GM19395 (cell line): ENCODE results near the gene WDR17.

Experiments
- ATAC-seq: cut with Tn5 transposase; IDR thresholded peaks from one replicate; pipeline ENCODE4 v1.9.1; 2021; ENCODE audit warnings: mild to moderate bottlenecking, moderate library complexity; ENCODE audit not compliant: unreplicated experiment

WDR17 gene

DNA sequence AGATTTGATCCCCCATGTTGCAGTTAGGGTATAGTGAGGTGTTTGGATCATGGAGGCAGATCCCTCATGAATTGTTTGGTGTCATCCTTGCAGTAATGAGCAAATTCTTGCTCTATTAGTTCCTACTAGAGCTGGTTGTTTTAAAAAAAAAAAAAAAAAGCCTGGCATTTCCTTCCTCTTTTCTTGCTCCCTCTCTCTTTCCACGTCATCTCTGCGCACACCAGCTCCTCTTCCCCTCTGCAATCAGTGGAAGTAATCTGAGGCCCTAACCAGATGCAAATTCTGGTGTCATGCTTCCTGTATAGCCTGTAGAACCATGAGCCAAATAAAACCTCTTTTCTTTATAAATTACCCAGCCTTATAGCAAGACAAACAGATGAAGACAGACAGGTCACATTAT lies 24.5 kb downstream of the WDR17 start:
- ATAC-seq: peak; percentile 70

DNA sequence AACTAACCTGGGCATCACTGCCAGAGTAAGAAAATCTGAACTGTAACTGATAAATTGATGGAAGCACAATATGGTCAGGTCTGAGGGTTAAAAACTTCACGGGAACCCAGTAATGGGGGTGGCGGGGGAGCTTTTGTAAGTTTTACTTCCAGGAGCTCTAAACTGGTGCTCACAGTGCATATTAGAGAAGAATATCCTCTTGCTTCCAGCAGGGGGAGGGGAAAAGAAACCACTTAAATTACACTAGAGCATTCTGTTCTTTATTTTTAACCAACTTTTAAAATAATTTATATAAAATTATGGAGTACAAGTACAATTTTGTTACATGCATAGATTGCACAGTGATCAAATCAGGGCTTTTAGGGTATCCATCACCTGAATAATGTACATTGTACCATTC lies 33.7 kb downstream of the WDR17 start:
- ATAC-seq: no peak

- ATAC-seq: no peak
Observed at GRCh38 chr4:176102414-176103063, 36.9 kb downstream of the WDR17 start.

DNA sequence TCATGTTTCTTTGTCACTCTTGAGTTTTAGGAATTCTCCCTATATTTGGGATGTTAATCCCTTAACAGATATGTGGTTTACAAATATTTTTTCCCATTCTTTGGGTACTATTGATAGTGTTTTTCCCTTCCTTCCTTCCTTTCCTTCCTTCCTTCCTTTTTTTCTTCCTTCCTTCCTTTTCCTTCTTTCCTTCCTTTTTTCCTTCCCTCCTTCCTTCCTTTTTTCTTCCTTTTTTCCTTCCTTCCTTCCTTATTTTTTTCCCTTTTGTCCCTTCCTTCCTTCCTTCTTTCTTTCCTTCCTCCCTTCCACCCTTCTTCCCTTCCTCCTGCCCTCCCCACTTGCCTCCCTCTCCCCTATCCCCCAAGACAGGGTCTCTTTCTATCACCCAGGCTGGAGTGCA lies 42.1 kb downstream of the WDR17 start:
- ATAC-seq: no peak

GRCh38 chr4:176123710-176124407 lies 58.2 kb downstream of the WDR17 start:
- ATAC-seq: peak; percentile 100

GRCh38 chr4:176125063-176125462 lies 59.4 kb downstream of the WDR17 start:
- no peak for ATAC-seq

GRCh38 chr4:176134670-176135069 lies 69.0 kb downstream of the WDR17 start:
- ATAC-seq: peak; percentile 65

- no peak for ATAC-seq
Observed at GRCh38 chr4:176137631-176138030, 72.0 kb downstream of the WDR17 start.

DNA sequence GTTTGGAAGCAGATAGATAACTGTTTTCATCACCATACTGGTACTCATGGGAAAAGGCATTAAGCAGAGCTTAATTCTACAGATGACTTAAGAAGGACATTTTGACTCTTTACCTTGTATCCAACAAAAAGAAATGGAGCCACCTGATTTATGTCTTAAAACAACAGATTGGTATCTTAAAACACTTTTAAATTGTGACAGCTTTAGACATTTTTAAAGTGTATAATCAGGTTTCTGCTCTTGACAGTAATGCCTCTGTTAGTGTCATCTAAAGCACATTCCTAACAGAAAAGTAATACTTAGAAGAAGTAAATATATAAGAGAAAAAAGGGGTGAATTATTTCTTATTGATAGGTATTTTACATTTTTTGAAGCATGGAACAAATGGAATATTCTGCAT lies 73.9 kb downstream of the WDR17 start:
- no peak for ATAC-seq

GRCh38 chr4:176142253-176142652 lies 76.6 kb downstream of the WDR17 start:
- no peak for ATAC-seq

DNA sequence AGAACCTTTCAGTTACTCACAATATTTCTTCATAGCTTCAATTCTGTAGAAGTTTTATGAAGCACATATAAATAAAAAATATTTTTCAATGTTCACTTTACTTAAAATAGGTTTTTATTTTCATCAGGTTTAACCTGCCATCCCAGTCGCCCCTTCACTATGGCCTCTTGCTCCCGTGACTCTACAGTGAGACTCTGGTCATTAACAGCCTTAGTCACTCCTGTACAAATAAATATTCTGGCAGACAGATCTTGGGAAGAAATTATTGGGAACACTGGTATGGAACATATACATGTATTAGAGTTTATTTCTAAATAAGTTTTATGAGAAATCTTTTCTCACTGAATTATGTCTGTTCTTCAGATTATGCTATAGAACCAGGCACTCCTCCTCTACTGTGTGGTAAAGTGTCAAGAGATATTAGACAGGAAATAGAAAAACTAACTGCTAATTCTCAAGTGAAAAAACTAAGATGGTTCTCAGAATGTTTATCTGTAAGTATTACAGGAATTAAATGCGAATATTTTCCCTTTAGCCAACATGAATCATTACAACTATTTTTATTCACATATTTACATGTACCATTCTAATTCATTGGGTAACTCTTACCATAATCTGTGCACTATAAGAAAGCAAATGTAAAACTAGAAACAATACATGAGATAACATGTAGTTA lies 84.2 kb downstream of the WDR17 start:
- ATAC-seq: no peak

DNA sequence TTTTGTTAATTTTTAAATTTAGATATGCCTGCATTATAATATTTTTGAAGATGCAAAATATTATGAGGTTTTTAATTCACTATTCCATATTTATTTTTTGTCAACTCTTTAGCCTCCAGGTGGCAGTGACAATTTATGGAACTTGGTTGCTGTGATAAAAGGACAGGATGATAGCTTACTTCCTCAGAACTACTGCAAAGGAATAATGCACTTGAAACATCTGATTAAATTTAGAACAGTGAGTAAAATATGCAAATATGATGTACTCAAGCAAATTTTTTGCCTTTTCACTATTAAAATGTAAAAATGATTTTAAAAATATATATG lies 84.7 kb downstream of the WDR17 start:
- ATAC-seq: no peak

GRCh38 chr4:176150704-176151103 lies 85.1 kb downstream of the WDR17 start:
- no peak for ATAC-seq

- ATAC-seq: no peak
Observed at GRCh38 chr4:176153124-176153523, 87.5 kb downstream of the WDR17 start.

DNA sequence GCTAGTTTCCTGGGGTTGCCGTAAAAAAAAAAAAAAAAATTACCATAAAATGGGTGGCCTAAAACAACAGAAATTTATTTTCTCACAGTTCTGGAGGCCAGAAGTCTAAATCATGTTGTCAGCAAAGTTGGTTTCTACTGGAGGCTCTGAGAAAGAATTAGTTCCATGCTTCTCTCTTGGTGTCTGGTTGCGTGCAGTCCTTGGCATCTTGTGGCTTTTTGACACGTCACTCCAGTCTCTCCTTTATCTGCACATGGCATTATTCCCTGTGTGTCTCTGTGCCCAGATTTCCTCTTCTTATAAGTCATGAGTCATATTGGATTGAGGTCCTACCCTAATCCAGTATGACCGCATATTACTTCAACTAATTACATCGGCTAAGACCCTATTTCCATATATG lies 91.0 kb downstream of the WDR17 start:
- ATAC-seq: no peak

GRCh38 chr4:176163041-176163440 lies 97.4 kb downstream of the WDR17 start:
- ATAC-seq: no peak

DNA sequence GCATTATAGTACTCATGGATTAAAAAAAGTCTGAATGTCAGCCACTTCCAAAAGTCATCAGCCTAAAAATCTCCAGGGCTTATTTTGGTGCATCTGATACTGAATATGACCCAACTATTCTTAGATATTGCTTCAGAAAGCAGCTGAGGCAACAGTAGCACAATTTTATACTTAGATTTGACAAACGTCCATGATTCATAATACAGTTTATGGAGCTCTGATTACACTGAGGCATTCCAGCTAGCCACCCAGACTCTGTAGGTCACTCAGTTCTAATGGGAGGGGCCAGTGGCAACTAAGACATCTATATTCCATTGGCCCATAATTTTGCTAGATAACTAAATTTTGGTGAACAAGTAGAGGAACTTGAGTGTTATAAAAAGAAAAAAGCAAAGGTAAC lies 119.4 kb downstream of the WDR17 start:
- no peak for ATAC-seq

- ATAC-seq: peak; percentile 61
Observed at GRCh38 chr4:176186067-176186466, 120.4 kb downstream of the WDR17 start.

- no peak for ATAC-seq
Observed at GRCh38 chr4:176186671-176187395, 121.2 kb downstream of the WDR17 start.

DNA sequence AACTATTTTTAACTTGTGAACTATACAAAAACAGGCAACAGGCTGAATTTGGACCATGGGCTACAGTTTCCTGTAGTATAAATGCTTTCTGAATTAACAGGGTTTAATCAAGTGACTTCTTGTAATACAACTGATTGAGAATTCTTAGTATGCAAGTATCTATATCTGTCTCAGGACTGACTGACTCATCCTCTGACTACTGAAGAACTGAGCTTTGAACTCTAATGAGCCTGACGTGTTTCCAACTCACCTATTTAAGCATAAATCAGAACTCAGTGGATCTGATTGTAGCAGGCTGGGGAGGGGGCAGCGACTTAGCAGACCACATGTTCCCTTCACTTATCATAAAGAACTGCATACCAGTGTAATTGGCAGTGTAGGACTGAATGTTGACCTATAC lies 122.0 kb downstream of the WDR17 start:
- ATAC-seq: no peak

GRCh38 chr4:176188654-176189053 lies 123.0 kb downstream of the WDR17 start:
- no peak for ATAC-seq
